NT2/D1 (cell line): Measurements from ENCODE around the gene PNKD.

Source experiments
- DNase-seq: peaks from one replicate; pipeline ENCODE4 v3.0.0-alpha.2; 2011; ENCODE audit warnings: low read depth, low spot score
- H3K27me3 ChIP-seq: 2 replicates; pipeline ENCODE4 v1.6.0; 2011; ENCODE audit warnings: mild to moderate bottlenecking; ENCODE audit not compliant: insufficient read length, insufficient read depth
- H3K36me3 ChIP-seq: 2 replicates; pipeline ENCODE4 v1.6.1; 2011; ENCODE audit warnings: mild to moderate bottlenecking, low read length, mixed read lengths; ENCODE audit not compliant: insufficient read depth, insufficient read length
- H3K4me1 ChIP-seq: 2 replicates; pipeline ENCODE4 v1.5.1; 2011; ENCODE audit not compliant: insufficient read depth, insufficient read length
- H3K4me3 ChIP-seq: 2 replicates; pipeline ENCODE4 v1.5.1; 2011; ENCODE audit warnings: low read depth; ENCODE audit not compliant: insufficient read length
- H3K9ac ChIP-seq: 2 replicates; pipeline ENCODE4 v1.6.0; 2011; ENCODE audit warnings: low read depth; ENCODE audit not compliant: insufficient read length
- H3K9me3 ChIP-seq: 2 replicates; pipeline ENCODE4 v1.5.1; 2011; ENCODE audit warnings: mild to moderate bottlenecking, low read length; ENCODE audit not compliant: insufficient read depth
- SUZ12 ChIP-seq: IDR thresholded peaks from 2 replicates; pipeline ENCODE4 v1.6.1; 2011; ENCODE audit not compliant: insufficient read length, insufficient read depth; ENCODE audit errors: extremely low read depth
- YY1 ChIP-seq: IDR thresholded peaks from 2 replicates; pipeline ENCODE4 v1.6.1; 2011; ENCODE audit not compliant: insufficient read length, insufficient read depth
- ZNF274 ChIP-seq: IDR thresholded peaks from 2 replicates; pipeline ENCODE4 v1.6.1; 2011; ENCODE audit warnings: mild to moderate bottlenecking, low read depth, low read length

PNKD gene

DNA sequence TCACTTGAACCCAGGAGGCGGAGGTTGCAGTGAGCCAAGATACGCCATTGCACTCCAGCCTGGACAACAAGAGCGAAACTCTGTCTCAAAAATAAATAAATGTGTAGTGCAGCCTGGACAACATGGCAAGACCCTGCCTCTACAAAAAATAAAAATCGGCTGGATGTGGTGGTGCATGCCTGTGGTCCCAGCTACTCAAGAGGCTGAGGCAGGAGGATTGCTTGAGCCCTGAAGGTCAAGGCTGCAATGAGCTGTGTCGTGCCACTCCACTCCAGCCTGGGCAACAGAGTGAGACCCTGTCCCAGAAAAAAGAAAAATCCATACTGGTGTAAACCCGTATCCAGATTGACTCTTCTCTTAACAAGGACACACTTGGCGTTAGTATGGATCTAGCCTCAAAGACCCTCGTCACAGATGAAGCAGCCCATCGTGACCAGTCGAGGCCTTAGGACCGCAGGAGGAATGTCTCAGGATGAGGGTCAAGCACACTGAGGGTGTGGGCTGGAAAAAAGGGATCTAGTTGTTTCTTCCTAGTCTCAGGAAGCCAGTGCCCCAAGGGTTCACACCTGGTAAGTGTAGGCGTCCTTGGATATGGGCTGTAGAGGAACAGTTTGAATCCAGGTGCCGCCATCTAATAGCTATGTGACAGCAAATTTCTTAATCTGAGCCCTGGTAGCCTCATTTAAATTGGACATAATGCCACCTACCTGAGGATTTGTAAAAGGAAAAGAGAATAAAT lies 13.5 kb upstream of the PNKD start:
- H3K36me3 ChIP-seq: peaks cover 48% of the 10 kb centered on the region
- no peak for TF ChIP-seq ZNF274
- TF ChIP-seq SUZ12: no peak
- no peak for TF ChIP-seq YY1
- H3K9me3 ChIP-seq: no peaks in the 10 kb centered on the region
- no peak overlapping the region for H3K9ac ChIP-seq
- peaks cover 18% of the 10 kb centered on the region for H3K4me1 ChIP-seq
- no peak for DNase-seq
- H3K4me3 ChIP-seq: no peak overlapping the region
- H3K27me3 ChIP-seq: no peaks in the 10 kb centered on the region

DNA sequence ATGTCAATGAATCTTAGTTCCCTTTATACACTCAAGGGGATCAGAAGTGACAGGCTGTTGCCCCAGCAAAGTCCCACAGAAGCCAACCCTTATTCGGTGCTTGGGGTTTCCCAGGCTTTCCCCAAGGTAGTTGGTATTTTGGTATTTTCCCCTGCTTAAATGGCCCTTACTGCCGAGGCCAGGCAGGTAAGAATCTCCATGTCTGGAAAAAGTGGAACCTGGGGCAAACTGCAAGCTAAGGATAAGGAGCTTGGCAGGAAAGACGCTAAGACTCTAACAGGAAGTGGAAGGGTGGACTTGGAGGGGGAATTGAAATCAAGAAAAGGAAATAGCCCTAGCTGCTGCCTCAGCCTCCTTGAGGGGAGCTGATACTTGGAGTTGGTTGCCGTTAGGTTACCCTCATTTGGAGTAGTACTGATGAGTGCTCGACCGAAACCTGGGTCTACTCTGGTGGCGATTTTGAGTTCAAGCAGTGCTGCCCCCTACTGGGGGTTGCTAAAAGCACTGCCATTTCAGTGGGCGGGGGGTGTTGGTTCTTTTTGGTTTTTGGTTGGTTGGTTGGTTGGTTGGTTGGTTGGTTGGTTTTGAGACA lies 12.8 kb upstream of the PNKD start:
- Histone ChIP-seq H3K4me1 (peaks cover 20% of the 10 kb centered on the region), H3K27me3 (no peaks in the 10 kb centered on the region), H3K36me3 (peaks cover 41% of the 10 kb centered on the region), H3K4me3 (no peak overlapping the region), H3K9me3 (no peaks in the 10 kb centered on the region), H3K9ac (no peak overlapping the region)
- TF ChIP-seq SUZ12 (no peak), ZNF274 (no peak), YY1 (no peak)
- peak; percentile 46 for DNase-seq

DNA sequence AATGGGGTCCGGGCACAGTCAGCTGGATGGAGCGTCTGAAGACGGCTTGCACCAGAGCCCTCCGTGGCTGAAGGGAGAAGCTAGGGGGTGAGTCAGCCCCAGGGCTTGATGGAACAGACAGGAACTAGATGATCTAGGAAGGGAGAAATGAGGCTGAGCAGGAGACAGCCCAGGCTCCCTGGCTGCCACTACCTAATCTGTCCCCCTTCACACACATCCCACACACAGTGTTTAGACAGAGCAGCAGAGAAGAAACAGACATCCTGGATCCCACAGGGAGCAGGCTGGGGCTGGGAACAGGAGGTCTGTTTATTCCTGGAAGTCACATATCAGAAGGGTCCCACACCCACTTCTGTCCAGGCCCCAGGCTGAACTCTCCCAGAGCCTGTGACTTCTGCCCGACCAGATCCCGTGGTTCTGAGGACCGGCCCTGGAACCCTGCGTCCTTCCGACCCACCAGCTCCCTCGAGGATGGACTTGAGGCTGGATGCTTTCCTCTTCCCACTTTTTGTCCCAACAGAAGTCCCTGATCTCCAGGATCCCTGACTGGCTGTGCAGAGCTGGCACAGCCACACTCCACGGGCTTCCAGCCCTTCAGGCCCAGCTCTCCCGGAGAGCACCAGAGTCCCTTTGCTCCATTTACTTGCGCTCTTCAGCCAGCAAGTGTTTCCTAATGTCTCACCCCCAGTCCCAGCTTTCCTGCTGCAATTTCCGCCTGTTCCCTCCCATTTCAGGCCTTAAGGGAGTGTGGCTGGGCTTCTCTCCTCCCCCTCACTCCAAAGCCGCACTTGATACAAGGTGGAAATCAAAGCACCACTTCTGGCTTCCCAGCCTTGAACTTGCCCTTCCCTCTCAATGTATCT lies 11.0 kb upstream of the PNKD start:
- peaks cover 20% of the 10 kb centered on the region for H3K4me1 ChIP-seq
- DNase-seq: no peak
- no peak for TF ChIP-seq YY1
- no peak overlapping the region for H3K4me3 ChIP-seq
- H3K36me3 ChIP-seq: peaks cover 41% of the 10 kb centered on the region
- H3K9ac ChIP-seq: peak overlapping the region; percentile 3
- no peaks in the 10 kb centered on the region for H3K27me3 ChIP-seq
- H3K9me3 ChIP-seq: no peaks in the 10 kb centered on the region

DNA sequence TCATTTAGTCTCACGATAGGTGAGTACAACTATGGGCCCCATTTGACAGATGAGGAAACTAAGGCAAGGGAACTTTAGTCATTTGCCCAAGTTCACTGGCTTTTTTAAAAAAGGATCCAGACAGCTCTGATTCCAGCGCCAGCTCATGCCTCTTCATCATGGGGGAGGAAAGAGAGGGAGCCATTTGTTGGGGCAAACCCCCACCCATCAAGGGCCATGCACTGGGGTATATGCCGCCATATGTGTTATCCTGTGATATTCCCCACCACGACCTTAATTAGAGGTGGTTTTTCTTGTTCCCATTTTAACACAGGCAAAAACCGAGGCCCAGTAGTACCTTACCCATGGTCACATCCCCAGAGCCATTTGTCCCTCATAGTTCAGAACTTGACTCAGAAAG lies 10.2 kb upstream of the PNKD start:
- Histone ChIP-seq H3K9me3 (no peaks in the 10 kb centered on the region), H3K27me3 (no peaks in the 10 kb centered on the region), H3K4me1 (peaks cover 20% of the 10 kb centered on the region), H3K36me3 (peaks cover 41% of the 10 kb centered on the region), H3K4me3 (no peak overlapping the region), H3K9ac (no peak overlapping the region)
- TF ChIP-seq SUZ12 (no peak), ZNF274 (no peak), YY1 (no peak)
- DNase-seq: no peak

DNA sequence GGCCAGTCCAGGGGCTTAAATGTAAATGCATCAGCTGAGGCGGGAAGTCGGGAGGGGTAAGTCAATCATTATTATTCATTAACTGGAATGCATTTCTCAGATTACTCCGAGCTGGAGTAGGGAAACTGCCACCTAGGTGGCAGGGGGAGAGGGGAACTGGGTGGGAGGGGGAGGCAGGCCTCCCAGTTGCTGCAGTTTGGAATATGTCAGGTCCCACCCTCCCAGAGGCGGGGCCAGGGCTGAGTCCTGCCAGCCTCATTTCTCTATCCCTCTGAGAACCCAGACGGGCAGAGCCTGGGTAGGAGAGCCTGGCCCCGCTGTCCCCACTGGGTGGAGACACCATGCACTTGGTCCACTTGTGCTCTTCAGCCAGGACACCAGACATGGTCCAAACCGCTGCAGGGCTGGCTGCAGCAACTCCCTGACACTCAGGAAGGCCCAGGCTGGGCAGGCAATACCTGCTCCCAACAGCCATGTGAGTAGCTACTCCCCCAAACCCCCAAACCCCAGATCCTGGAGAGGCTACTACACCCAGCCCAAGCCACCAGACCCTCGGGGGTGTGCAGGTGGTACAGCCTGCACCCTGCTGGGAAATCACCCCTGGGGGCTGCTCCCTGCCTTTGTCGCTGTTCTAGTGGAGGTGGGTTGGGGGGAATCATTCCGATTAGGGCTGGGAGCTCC lies 9.4 kb upstream of the PNKD start, which contains the start of gene GPBAR1:
Gene GPBAR1, plus strand, starts transcription at position 274 of the 681 bp plus-strand sequence. CDS start 1,710 bp downstream, outside the sequence.
- TF ChIP-seq ZNF274 (no peak), YY1 (no peak), SUZ12 (no peak)
- no peak within 1 kb of the TSS for H3K4me3 ChIP-seq
- peak; percentile 43 for DNase-seq
- H3K4me1 ChIP-seq: peaks cover 20% of the 10 kb centered on the region
- no peaks in the 10 kb centered on the region for H3K27me3 ChIP-seq
- peak within 1 kb of the TSS; percentile 18 for H3K9ac ChIP-seq
- H3K36me3 ChIP-seq: peaks cover 41% of the 10 kb centered on the region
- no peaks in the 10 kb centered on the region for H3K9me3 ChIP-seq

DNA sequence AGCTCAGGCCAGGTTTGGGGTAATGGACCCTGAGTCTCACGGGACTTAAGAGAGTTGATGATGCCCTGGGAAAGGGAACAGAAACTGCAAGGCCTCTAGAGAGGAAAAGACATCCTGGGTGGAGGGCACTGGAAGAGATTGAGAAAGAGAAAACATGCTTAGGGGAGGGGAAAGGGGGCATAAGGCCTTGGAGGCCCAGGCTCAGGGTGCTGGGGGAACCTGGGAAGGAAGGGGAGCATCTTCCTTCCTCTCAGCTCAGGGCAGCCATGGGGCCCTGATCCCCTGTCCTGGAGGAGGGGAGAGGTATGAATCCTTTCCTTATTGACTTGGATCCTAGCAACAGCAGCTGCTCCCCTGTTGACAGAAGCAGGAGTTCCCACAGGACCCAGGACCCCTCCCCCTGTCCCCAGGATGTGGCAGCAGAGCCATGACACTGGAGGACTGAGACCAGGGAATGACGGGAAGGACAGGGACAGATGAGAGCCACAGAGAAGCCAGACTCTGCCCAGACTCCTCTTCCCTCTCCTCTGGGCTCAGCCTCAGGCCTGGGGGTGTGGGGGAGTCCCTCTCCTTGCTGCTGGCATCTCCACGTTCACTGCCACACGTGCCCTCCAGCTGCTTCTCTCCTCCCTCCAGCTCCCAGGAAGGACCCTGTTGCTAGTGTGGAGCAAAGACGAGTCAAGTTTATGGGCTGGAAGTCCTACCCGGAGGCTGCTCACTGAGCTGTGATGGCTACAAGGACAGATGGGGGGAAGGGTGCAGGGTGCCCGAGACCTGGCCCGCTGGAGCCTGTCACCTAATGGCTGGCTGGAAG lies 8.7 kb upstream of the PNKD start:
- Histone ChIP-seq H3K27me3 (no peaks in the 10 kb centered on the region), H3K4me3 (no peak overlapping the region), H3K36me3 (peaks cover 45% of the 10 kb centered on the region), H3K9ac (peak overlapping the region; percentile 18), H3K9me3 (no peaks in the 10 kb centered on the region), H3K4me1 (peaks cover 20% of the 10 kb centered on the region)
- TF ChIP-seq YY1 (no peak), ZNF274 (no peak), SUZ12 (no peak)
- no peak for DNase-seq
